HepG2 (cell line): ENCODE measurements around the gene KLB. TPM values are rescaled to one million over a fixed set of nuclear protein-coding genes. Genes with fewer than 3 reads are reported as not detected.

Experiments
- ARID4A ChIP-seq: sonication (generic); formaldehyde crosslinking; IDR thresholded peaks from 2 replicates; pipeline ENCODE4 v1.5.0; 2020; ENCODE audit warnings: mild to moderate bottlenecking, missing genetic modification reagents, borderline replicate concordance
- EP300 ChIP-seq, 3 experiments: sonication (generic) in 1 of 3; formaldehyde crosslinking in 1 of 3; IDR thresholded peaks; 2 replicates each; pipeline versions ENCODE4 v1.5.1 to v1.6.1; 2011 to 2020; ENCODE audit warnings: low read depth in 2 of 3, low read length in 2 of 3, borderline replicate concordance in 1 of 3, improper control_type of control experiment in 1 of 3, mild to moderate bottlenecking in 1 of 3, missing genetic modification reagents in 1 of 3, moderate library complexity in 1 of 3
- FOXA3 ChIP-seq: IDR thresholded peaks from 2 replicates; pipeline ENCODE4 v1.6.1; 2016; ENCODE audit warnings: missing genetic modification reagents, missing compliant biosample characterization
- GLMP ChIP-seq: sonication (generic); formaldehyde crosslinking; IDR thresholded peaks from 2 replicates; pipeline ENCODE4 v1.9.0; 2021; ENCODE audit warnings: missing genetic modification reagents, mild to moderate bottlenecking, borderline replicate concordance
- HOXA5 ChIP-seq: sonication (generic); formaldehyde crosslinking; IDR thresholded peaks from 2 replicates; pipeline ENCODE4 v1.4.0; 2020; ENCODE audit warnings: missing genetic modification reagents
- SIN3A ChIP-seq: IDR thresholded peaks from 2 replicates; pipeline ENCODE4 v1.6.1; 2011; ENCODE audit warnings: low read depth, mild to moderate bottlenecking, control low read depth, low read length, borderline replicate concordance
- TEAD3 ChIP-seq: optimal IDR thresholded peaks from 2 replicates; pipeline ENCODE3; 2016; ENCODE audit warnings: borderline replicate concordance
- TP53 ChIP-seq: sonication (generic); formaldehyde crosslinking; conservative IDR thresholded peaks from 2 replicates; pipeline ENCODE4 v1.4.0; 2020; ENCODE audit warnings: missing genetic modification reagents
- YEATS2 ChIP-seq: sonication (generic); formaldehyde crosslinking; IDR thresholded peaks from 2 replicates; pipeline ENCODE4 v1.4.0; 2020; ENCODE audit warnings: missing genetic modification reagents, borderline replicate concordance
- ZFP36L2 ChIP-seq: sonication (generic); formaldehyde crosslinking; IDR thresholded peaks from 2 replicates; pipeline ENCODE4 v1.4.0; 2020; ENCODE audit warnings: missing genetic modification reagents
- ZFP90 ChIP-seq: sonication (generic); formaldehyde crosslinking; IDR thresholded peaks from 2 replicates; pipeline ENCODE4 v1.8.0; 2022; ENCODE audit warnings: missing genetic modification reagents, mild to moderate bottlenecking, inconsistent platforms, borderline replicate concordance
- ZIK1 ChIP-seq: sonication (generic); formaldehyde crosslinking; IDR thresholded peaks from 2 replicates; pipeline ENCODE4 v1.5.0; 2020; ENCODE audit warnings: mild to moderate bottlenecking, low read depth, missing genetic modification reagents, borderline replicate concordance
- ZNF142 ChIP-seq: sonication (generic); formaldehyde crosslinking; IDR thresholded peaks from 2 replicates; pipeline ENCODE4 v1.4.0; 2020; ENCODE audit warnings: missing genetic modification reagents
- ZNF614 ChIP-seq: IDR thresholded peaks from 2 replicates; pipeline ENCODE4 v1.6.1; 2018; ENCODE audit warnings: missing biosample characterization, missing genetic modification reagents, inconsistent platforms, borderline replicate concordance
- ZNF678 ChIP-seq: sonication (generic); formaldehyde crosslinking; IDR thresholded peaks from 2 replicates; pipeline ENCODE4 v1.4.0; 2020; ENCODE audit warnings: mild to moderate bottlenecking, missing genetic modification reagents
- ZNF816 ChIP-seq: sonication (generic); formaldehyde crosslinking; IDR thresholded peaks from 2 replicates; pipeline ENCODE4 v1.8.0; 2022; ENCODE audit warnings: missing genetic modification reagents, mild to moderate bottlenecking, borderline replicate concordance
- polyA plus RNA-seq, 8 experiments: library from polyadenylated mRNA; depleted of rRNA in 3 of 8; stranded (reverse) in 7 of 8; unstranded in 1 of 8; fragments of >200 nt; fragmentation: Illumina TruSeq in 4 of 8; extraction: Trizol in 4 of 8; gene quantifications; 2 replicates each; pipeline versions ENCODE4 v1.2.1 to v1.2.3, GENCODE V29; 2011 to 2016; ENCODE audit warnings: low read depth in 4 of 8, missing spikeins in 1 of 8, mixed read lengths in 1 of 8; ENCODE audit not compliant: insufficient read depth in 1 of 8
- total RNA-seq, 5 experiments: library from RNA; depleted of rRNA; stranded (reverse); fragments of >200 nt; fragmentation: Illumina TruSeq; extraction: Trizol; gene quantifications; 2 replicates each; pipeline ENCODE4 v1.2.3, GENCODE V29; 2016; ENCODE audit warnings: low read depth in 1 of 5

The KLB gene
- total and polyA plus RNA-seq, 2 of the 13 experiments (the other 11 are each of a cell fraction or from before 2014, with no cell fraction given) = 25.3 to 82.0 TPM

GRCh38 chr4:39406763-39407583 is at the start of gene KLB (continued):
- TF ChIP-seq SIN3A (peak; percentile 98), ZNF678 (CRISPR knock-in tag) (no peak), HOXA5 (CRISPR knock-in tag) (peak; percentile 95), TEAD3 (CRISPR knock-in tag) (peak; percentile 72), ZNF614 (CRISPR knock-in tag) (peak; percentile 65; the same call in 1 of the 2 replicates), ZFP90 (CRISPR knock-in tag) (peak; percentile 24; the same call in 1 of the 2 replicates), YEATS2 (CRISPR knock-in tag) (peak; percentile 43; the same call in 1 of the 2 replicates), ZNF816 (CRISPR knock-in tag) (no peak), ZFP36L2 (CRISPR knock-in tag) (no peak), EP300 (IDR thresholded peaks at IDR 0.05; ENCODE audit: low read depth in 2 of 2, low read length in 2 of 2) (peak in 1 of 2 experiments; percentile 41; a peak in 1 of 4 replicates), EP300 (CRISPR knock-in tag; IDR thresholded peaks at IDR 0.05; ENCODE audit: borderline replicate concordance) (peak; percentile 39; the same call in 1 of the 2 replicates), ZIK1 (no peak), TP53 (CRISPR knock-in tag) (no peak), ARID4A (peak; percentile 83; the same call in 1 of the 2 replicates), GLMP (CRISPR knock-in tag) (no peak), ZNF142 (CRISPR knock-in tag) (peak; percentile 58), FOXA3 (CRISPR knock-in tag) (peak; percentile 70)
